ENCODE results near the gene VWA1.
A peak's percentile ranks its signal among the peaks of the same experiment; 100 is the strongest.
"Not testable (repeated sequence)": the region's sequence is repeated elsewhere in the genome, so short reads cannot be mapped to it uniquely, and the experiment has no call there.

VWA1 gene

DNA sequence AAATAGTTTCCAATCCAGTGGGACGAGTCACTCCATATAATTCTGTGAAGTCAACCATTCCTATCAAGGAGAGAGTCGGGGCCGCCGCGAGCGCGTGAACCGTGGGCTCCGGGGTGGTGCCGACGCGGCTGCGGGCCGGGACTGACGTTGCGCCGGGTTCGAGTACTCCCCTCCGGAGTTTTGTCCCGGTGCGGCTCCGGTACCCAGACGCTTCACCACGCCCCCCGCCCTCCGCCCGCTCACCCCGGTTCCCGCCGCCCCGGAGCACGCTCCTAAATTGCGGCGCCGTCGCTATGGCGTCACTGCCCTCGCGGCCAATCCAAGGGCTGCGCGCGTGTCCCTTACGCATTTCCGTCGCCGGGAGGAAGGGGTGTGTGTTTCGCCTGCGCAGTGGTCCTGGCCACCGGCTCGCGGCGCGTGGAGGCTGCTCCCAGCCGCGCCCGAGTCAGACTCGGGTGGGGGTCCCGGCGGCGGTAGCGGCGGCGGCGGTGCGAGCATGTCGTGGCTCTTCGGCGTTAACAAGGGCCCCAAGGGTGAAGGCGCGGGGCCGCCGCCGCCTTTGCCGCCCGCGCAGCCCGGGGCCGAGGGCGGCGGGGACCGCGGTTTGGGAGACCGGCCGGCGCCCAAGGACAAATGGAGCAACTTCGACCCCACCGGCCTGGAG is 36.0 kb downstream of the VWA1 start, which contains the start of gene ATAD3B:
TSS of gene ATAD3B (plus strand) at position 377 of the 664 bp plus-strand sequence. CDS start at position 497, 120 bp downstream.
- DNase-seq (ENCODE audit: low read depth) = peak; percentile 91
- TF ChIP-seq, protein P1, sequence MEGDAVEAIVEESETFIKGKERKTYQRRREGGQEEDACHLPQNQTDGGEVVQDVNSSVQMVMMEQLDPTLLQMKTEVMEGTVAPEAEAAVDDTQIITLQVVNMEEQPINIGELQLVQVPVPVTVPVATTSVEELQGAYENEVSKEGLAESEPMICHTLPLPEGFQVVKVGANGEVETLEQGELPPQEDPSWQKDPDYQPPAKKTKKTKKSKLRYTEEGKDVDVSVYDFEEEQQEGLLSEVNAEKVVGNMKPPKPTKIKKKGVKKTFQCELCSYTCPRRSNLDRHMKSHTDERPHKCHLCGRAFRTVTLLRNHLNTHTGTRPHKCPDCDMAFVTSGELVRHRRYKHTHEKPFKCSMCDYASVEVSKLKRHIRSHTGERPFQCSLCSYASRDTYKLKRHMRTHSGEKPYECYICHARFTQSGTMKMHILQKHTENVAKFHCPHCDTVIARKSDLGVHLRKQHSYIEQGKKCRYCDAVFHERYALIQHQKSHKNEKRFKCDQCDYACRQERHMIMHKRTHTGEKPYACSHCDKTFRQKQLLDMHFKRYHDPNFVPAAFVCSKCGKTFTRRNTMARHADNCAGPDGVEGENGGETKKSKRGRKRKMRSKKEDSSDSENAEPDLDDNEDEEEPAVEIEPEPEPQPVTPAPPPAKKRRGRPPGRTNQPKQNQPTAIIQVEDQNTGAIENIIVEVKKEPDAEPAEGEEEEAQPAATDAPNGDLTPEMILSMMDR (IDR thresholded peaks at IDR 0.05; ENCODE audit: low read length, missing control alignments) = no peak
- peak within 1 kb of the TSS; percentile 86 for H3K4me3 ChIP-seq (replicated peaks; ENCODE audit: low read depth, low read length)

DNA sequence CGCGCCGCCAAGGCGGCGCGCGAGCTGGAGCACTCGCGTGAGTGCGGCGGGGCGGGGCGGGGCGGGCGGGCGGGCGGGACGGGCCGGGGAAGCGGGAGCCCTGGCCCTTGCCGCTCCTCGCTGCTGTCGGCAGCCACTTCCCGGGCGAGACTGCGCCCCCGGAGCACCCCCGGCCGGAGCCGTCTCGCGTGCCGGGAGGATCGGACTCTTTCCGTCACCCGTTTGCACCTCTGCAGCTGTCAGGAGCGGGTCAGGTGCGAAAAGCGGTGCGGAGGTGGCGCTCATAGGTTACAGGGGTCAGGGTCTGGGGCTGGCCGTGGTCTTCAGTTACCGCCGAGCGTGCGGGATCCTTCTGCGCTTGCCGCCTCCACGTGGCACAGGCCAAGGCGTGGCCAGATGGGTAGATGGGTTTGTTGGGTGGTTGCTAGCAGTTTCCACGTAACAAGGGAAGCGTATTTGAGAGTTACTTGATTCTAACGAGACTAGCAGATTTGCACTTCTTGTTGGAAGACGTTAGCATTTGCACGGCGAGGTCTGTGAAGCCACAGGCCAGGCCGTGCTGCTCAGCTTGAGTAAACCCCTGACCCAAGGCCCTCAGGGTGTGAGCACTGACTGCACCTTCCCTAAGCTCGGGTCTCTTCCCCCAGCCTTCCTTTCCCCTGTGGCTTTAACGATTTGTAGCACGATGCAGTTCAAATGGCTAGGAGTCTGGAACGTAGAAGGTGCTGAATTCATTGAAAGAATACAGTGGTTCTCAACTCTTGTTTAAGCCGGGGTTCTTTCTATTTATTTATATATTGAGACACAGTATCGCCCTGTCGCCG is 36.8 kb downstream of the VWA1 start:
- DNase-seq (ENCODE audit: low read depth) = not testable (repeated sequence)
- H3K4me3 ChIP-seq (replicated peaks; ENCODE audit: low read depth, low read length) = peak overlapping the region; percentile 86

DNA sequence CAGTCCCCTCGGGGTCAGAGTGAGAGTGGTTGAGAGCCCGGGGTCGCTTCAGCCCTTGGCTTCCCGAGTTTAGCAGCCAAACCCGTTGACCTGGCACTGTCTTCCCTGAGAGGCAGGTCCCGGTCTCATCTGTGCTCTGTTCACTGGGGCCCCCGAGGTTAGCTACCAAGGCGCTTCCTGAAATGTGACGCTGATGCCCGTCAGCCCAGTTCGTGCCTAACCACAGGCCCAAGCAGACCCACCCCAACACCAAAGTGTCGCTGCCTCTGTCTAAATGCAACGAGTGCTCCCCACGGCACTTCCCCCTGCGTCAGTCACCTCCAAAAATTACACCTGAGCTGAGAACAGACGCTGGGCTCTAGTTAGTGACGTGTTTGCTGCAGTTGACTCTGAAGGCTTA is 40.5 kb downstream of the VWA1 start:
- DNase-seq (ENCODE audit: low read depth); H3K4me3 ChIP-seq (replicated peaks; ENCODE audit: low read depth, low read length): not testable (repeated sequence)

DNA sequence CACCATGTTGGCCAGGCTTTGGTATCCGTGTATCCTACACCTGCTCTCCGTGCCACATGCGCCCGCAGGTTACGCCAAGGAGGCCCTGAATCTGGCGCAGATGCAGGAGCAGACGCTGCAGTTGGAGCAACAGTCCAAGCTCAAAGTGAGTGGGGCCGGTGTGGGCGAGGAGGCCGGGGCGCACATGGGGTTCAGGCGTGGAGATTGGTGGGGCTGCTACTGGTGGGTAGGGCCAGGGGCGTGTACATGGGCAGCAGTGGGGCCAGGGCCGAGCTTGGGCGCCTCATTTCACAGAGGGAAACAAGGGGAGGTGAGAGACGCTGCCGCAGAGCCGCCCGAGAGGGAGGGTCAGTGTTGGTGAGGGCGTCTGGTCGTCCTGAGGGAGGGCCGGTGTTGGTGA is 41.7 kb downstream of the VWA1 start:
- TF ChIP-seq, protein P1 (IDR thresholded peaks at IDR 0.05; ENCODE audit: low read length, missing control alignments) = no peak
- no peak for DNase-seq (ENCODE audit: low read depth)
- H3K4me3 ChIP-seq (replicated peaks; ENCODE audit: low read depth, low read length) = no peak overlapping the region

DNA sequence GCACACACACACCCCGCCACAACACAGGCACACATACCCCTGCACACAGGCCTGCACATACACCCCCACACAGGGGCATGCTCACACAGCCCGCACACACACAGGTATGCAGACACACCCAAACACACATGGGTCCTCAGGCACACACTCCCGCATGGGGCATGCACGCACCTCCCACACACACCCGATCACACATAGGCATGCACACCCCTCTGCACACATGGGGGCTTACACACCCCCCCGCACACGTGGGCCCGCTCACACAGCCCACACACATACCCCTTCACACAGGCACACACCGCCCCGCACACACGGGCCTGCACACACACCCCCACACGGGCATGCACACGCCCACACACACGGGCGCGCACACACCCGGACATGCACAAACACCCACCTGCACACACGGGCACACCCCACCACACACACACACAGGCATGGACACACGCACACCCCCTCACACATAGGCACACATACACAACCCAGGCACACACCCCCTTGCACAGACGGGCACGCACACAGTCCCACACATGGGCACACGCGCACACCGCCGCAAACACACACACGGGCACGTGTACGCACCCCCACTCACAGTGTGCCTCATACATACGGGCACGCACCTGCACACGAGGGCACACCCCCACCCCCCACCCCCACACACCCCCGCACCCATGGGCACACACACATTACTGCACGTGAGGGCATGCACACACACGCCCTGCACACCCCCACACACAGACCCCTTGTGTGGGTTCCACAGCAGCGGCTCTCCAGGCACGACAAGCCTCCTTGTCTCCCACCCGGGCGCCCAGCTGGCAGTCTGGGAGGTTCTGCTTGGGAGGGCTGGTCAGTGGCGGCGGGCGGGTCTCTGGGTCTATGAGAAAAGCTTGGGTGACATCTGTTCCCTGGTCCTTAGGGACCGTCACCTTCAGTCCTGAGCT is 44.3 kb downstream of the VWA1 start:
- no peak overlapping the region for H3K4me3 ChIP-seq (replicated peaks; ENCODE audit: low read depth, low read length)
- DNase-seq (ENCODE audit: low read depth) = no peak
- TF ChIP-seq, protein P1 (IDR thresholded peaks at IDR 0.05; ENCODE audit: low read length, missing control alignments) = no peak

DNA sequence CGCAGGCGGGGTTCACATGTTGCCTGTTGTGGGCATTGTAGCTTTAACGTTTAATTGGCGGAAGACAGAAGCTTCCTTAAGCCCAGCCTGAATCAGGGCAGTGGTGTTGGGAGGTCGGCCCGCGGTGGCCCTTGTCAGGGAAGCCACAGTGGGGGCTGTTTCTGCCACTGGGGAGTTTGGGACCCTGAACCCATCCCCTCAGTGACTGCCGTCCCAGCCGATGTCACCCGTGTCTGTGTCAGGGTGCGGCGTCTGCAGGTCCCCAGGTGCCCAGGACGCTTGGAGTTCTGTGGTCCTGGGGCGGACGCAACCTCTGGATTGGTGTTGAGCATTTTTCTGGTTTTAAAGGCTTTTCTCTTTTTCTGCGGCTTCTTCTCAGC is 45.0 kb downstream of the VWA1 start:
- not testable (repeated sequence) for H3K4me3 ChIP-seq (replicated peaks; ENCODE audit: low read depth, low read length); DNase-seq (ENCODE audit: low read depth)

DNA sequence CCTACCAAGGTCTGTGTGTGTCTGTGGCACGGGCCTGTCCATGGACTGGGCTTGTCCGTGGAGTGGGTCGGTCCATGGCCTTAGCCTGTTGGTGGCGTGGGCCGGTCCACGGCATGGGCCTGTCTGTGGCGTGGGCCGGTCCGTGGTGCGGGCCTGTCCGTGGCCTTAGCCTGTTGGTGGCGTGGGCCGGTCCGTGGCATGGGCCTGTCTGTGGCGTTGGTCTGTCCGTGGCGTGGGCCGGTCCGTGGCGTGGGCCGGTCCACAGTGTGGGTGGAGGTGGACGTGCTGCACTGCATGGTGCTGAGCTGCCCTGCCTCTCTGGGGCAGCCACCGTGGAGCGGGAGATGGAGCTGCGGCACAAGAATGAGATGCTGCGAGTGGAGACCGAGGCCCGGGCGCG is 46.3 kb downstream of the VWA1 start:
- not testable (repeated sequence) for H3K4me3 ChIP-seq (replicated peaks; ENCODE audit: low read depth, low read length); DNase-seq (ENCODE audit: low read depth)

DNA sequence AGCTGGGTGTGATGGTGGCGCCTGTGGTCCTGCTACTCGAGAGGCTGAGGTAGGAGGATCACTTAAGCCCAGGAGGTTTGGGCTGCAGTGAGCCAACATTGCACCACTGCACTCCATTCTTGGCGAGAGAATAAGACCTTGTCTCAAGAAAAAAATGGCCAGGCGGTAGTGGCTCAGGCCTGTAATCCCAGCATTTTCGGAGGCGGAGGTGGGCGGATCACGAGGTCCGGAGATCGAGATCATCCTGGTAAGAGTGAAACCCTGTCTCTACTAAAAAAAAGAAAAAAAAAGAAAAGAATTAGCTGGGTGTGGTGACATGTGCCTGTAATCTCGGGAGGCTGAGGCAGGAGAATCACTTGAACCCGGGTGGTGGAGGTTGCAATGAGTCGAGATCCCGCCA is 47.4 kb downstream of the VWA1 start:
- no peak for DNase-seq (ENCODE audit: low read depth)
- TF ChIP-seq, protein P1 (IDR thresholded peaks at IDR 0.05; ENCODE audit: low read length, missing control alignments) = no peak

More for the DNA sequence above, 47.4 kb downstream of the VWA1 start:
- H3K4me3 ChIP-seq (replicated peaks; ENCODE audit: low read depth, low read length) = no peak overlapping the region

Measured in fibroblast of pulmonary artery (primary cell).